GM08714 (cell line): Measurements from ENCODE around the gene RUNX3.

Experiments
- H3K4me3 ChIP-seq: fragments of 200-500 bp; sonication (Bioruptor generic); 2 replicates; pipeline ENCODE4 v1.5.1; 2014; ENCODE audit warnings: mild to moderate bottlenecking, low read length, inconsistent platforms
- ZNF274 ChIP-seq: IDR thresholded peaks from 2 replicates; pipeline ENCODE4 v1.6.1; 2012; ENCODE audit warnings: mild to moderate bottlenecking, low read depth, low read length

Gene RUNX3

DNA sequence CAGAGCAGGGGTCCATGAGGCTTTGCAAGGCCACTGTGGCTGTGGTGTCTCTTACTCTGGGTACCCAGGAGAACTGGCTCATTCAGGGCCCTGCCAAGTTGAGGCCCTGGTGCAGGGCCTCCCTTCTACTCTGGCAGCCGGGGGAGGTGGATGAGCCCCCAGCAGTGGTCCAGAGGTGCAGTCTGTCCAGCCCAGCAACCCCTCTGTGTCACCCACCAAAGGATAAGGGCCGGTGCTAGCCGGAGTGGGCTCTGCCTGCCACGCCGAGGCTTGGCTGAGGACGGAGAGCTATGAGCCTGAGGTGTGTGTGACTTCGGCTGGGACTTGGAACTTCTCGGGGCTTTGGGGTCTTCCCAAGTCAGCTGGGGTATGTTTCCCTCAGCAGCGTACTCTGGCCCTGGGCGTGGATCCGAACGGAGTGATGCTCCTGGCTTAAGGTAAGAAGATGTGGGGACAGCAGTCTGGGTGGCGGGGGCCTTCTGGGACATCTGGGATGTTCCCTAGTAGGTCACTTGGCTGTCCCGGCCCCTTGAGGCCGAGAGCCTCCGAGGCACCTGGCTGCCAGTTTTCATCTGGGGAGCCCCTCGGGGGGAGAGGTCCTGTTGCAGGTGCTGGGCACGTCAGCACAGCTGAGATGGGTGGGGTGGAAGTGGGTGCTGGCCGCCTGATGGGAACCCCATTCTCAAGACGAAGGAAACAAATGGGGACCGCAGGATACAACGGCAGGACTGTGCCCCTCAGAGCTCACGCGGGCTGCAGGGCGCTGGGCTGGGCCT is 25.9 kb downstream of the RUNX3 start:
- no peak for TF ChIP-seq ZNF274
- H3K4me3 ChIP-seq, result no peak overlapping the region

DNA sequence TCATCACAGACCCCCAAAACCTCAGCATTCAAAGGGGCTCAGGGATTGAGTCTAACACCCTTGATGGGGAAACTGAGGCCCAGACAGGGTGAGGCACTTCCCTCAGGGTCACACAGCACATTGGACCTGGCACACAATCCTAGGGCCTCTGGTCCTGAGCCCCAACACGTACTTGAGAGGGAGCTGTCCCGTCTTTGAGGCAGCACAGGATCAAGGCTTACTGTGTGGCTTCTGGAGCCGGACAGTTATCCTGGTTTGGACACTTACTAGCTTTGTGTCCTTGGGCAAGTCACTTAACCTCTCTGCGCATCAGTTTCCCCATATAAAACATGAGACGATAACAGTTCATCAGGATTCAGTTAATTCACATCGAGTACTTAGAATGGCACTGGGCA is 26.5 kb downstream of the RUNX3 start:
- no peak for TF ChIP-seq ZNF274
- H3K4me3 ChIP-seq, result no peak overlapping the region

GRCh38 chr1:24903011-24903461 is 27.0 kb downstream of the RUNX3 start:
- H3K4me3 ChIP-seq, result no peak overlapping the region
- no peak for TF ChIP-seq ZNF274

DNA sequence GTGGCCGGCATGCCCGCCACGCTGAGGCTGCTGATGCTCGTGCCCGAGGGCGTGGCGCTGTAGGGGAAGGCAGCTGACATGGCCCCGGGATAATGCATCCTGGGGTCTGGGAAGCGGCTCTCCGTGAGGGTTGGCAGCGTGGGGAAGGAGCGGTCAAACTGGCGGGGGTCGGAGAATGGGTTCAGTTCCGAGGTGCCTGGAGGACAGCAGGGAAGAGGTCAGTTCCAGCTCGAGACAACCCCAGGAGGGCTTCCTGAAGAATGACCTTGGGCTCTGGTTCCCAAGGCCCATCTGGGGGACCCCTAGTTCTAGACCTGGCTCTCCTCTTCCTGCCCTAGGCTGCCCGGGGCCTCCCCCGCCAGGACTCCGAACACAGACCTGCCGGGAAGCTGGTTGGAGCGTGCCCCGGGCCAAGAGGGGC is 27.6 kb downstream of the RUNX3 start:
- TF ChIP-seq ZNF274, result no peak
- no peak overlapping the region for H3K4me3 ChIP-seq

- TF ChIP-seq ZNF274, result no peak
- H3K4me3 ChIP-seq, result no peak overlapping the region
These were observed 28.1 kb downstream of the RUNX3 start for GRCh38 chr1:24901791-24902470.

DNA sequence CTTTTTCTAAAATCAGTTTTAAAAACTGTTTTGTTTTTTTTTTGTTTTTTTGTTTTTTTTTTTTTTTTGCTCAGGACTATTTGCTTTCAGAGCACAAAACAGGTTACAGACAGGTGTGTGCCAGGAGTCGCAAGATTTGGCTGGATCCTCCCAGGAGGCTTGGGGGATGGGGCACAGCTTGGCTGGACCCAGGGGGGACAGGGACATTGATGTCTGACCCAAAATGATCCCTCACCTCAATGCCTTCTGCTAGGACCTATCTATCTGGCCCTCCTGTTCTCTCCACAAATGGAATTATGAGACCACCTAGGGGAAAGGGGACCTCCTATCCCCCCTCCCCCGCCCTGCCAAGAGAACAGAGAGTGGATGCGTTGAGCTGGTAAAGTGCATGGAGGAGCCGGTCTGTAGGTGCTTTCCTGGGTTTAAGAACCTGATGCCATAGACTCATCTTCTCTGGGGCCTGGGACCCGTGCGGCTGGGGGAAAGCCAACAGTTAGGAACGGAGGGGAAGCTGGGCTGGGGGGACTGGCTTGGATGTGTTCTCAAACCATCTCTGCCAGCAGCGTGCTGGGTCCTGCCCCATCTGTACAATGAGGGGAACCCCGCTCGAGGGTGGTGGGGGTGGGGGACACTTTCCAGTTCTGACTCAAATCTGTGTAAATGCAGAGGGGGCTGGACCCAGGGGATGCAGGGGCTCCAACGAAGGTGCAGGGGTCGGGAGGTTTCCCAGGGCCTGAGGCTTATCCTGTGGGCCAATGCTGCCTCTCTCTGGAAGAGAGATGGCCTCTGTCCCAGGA is 28.9 kb downstream of the RUNX3 start:
- TF ChIP-seq ZNF274, result no peak
- no peak overlapping the region for H3K4me3 ChIP-seq

- TF ChIP-seq ZNF274, result no peak
- H3K4me3 ChIP-seq, result no peak overlapping the region
These were observed 29.6 kb downstream of the RUNX3 start for GRCh38 chr1:24900486-24900849.

DNA sequence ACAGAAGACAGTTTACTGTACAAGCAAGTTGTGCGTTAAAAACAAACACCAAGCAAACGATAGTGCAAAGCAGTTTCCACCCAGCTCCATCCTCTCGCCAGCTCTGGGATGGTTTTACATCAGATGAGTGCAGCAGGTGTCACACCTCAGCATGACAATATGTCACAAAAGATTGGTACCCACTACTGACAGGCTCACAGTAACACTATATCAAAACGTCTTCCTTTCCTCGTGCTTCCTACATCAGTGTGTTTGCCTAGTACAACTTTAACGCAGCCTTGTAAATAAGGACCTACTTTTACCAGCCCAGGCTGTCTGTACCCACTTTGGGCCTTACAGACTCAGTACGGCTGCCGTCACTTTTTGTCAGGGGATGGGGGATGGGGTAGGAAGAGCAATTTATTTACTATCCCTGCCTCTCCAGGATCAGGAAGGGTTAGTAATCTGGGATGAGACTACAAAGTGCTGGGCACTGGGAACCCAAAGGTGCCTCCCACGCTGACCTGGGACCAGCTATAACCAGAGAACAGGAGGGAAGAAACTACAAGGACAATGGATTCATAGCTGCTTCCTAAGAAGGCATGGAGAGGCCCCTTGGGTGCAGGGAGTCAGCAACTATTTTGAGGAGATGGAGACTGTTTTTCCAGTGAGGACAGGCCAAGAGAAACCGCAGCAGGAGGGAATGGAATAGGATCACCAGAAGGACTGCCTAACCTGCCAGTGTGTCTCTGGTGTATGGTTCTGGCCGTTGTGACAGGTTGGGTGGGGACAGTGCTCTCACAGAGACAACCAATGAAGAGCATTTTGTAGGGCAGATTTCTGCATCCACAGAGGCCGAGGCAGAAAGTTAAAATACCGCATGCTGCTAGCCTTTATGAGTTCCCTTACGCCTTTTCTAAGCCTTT is 30.2 kb downstream of the RUNX3 start:
- no peak for TF ChIP-seq ZNF274
- no peak overlapping the region for H3K4me3 ChIP-seq

- TF ChIP-seq ZNF274, result no peak
- H3K4me3 ChIP-seq, result no peak overlapping the region
These were observed 31.1 kb downstream of the RUNX3 start for GRCh38 chr1:24898909-24899439.

DNA sequence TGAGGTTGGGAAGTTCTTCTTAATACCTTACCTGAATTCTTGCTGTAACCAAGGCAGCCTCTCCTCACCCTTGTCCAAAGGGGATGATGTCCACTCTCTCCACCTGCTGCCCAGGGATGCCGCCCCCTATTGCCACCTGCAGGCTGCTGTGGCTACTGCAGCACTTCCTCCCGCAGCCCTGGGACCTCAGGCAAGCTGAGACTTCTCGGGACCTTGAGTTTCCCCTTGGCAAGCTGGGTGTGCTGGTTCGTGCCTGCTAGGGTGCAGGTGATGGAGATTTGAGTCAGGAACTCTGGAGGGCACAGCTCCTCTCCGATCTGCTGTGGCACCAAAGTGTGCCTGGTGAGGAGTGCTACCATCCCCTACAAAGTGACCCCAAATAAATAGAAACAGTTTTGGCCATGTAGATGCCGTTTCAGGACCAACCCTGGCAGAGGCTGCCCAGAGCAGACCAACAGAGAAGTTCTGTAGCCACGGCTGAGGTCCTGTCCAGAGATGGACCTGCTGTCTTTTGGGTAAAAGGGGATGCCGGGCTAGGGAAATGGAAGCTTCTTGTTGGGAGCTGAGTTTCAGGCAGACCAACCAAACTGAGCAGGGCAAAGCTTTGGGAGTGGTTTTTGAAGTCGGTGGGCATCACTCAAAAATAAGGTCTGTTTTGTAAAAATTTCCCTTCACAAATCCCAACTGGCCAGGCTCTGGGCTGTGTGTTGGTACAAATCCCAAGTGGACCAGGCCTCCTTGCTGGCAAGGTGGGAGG is 31.7 kb downstream of the RUNX3 start:
- TF ChIP-seq ZNF274, result no peak
- H3K4me3 ChIP-seq, result no peak overlapping the region

GRCh38 chr1:24897263-24898151 is 32.6 kb downstream of the RUNX3 start:
- H3K4me3 ChIP-seq, result no peak overlapping the region
- no peak for TF ChIP-seq ZNF274
